Left lung (tissue), 10 donors: ENCODE results near the gene PDE6C. TPM values are rescaled to one million over a fixed set of nuclear protein-coding genes. Genes with fewer than 3 reads are reported as not detected.

Experiments
- ATAC-seq: fragments of 200-7000 bp; cut with Tn5 transposase; one replicate; pipeline ENCODE4 v1.9.1; 2020; ENCODE audit warnings: moderate library complexity
- DNase-seq, 4 donors: peaks; one replicate each; pipeline ENCODE4 v3.0.0-alpha.2; 2013 to 2020
- H3K27ac ChIP-seq, 2 donors: fragments of 200-600 bp; sonication (generic) in 1 of 2; one replicate each; pipeline versions ENCODE4 v1.5.0 to v1.8.0; 2020 to 2021
- H3K27me3 ChIP-seq, 2 donors: fragments of 200-600 bp; sonication (generic) in 1 of 2; one replicate each; pipeline versions ENCODE4 v1.5.0 to v1.8.0; 2020 to 2021
- H3K36me3 ChIP-seq, 2 donors: fragments of 200-600 bp; sonication (generic) in 1 of 2; one replicate each; pipeline versions ENCODE4 v1.5.0 to v1.8.0; 2020 to 2021
- H3K4me1 ChIP-seq, 2 donors: fragments of 200-600 bp; one replicate each; pipeline ENCODE4 v1.8.0; 2021
- H3K4me3 ChIP-seq, 2 donors: fragments of 200-600 bp; sonication (generic) in 1 of 2; one replicate each; pipeline versions ENCODE4 v1.5.0 to v1.8.0; 2020 to 2021; ENCODE audit warnings: mild to moderate bottlenecking in 1 of 2
- H3K9me3 ChIP-seq, 2 donors: fragments of 200-600 bp; sonication (generic) in 1 of 2; one replicate each; pipeline versions ENCODE4 v1.5.0 to v1.8.0; 2020 to 2021
- CTCF ChIP-seq, 2 donors: fragments of 200-600 bp; sonication (generic) in 1 of 2; IDR thresholded peaks; one replicate each; pipeline versions ENCODE4 v1.5.0 to v1.8.0; 2021; ENCODE audit warnings: antibody characterized with exemption in 2 of 2
- intact Hi-C, 2 donors: fragments of 100-400 bp; cut with DNase I; formaldehyde crosslinking; loops; one replicate each; pipeline versions ENCODE4 v1.11.2 to v1.14.2; 2022
- polyA plus RNA-seq, 6 donors: library from polyadenylated mRNA; unstranded; fragments of 120-200 nt; gene quantifications; one replicate each; pipeline ENCODE4 v1.2.1, GENCODE V29; 2013; ENCODE audit not compliant: insufficient read length in 6 of 6
- total RNA-seq, 2 donors: library from RNA; stranded (reverse); fragmentation: NEBNext Ultra II Directional; extraction: Animal tissue kit (Norgen Biotek cat#: 25700); gene quantifications; one replicate each; pipeline ENCODE4 v1.2.1, GENCODE V29; 2021
- donor health status: DM: no; HTN: yes; CAD: no.
- donor health status: DM: no; HTN: no; CAD: no.

Gene PDE6C
- total and polyA plus RNA-seq, 8 donors, result 1.3 to 1.9 (median 1.6) TPM; not detected in 2

- H3K4me1 ChIP-seq, result peaks cover 6 to 16% of the 10 kb centered on the region in 2 donors
- peak overlapping the region in 1 of 2 donors; percentile 31 for H3K4me3 ChIP-seq
- peaks cover 38 to 68% of the 10 kb centered on the region in 2 donors for H3K27me3 ChIP-seq
- no peaks in the 10 kb centered on the region for H3K36me3 ChIP-seq
- no peak for ATAC-seq
- H3K9me3 ChIP-seq, result no peaks in the 10 kb centered on the region
- DNase-seq, result no peak
- H3K27ac ChIP-seq, result no peak overlapping the region
- TF ChIP-seq CTCF (IDR thresholded peaks at IDR 0.05), result no peak
- intact Hi-C loops, result no loop called here
These were observed 10.6 kb upstream of the PDE6C start for GRCh38 chr10:93601774-93602162.

- DNase-seq (no peak), ATAC-seq (no peak)
- no peak overlapping the region for H3K27ac ChIP-seq
- peaks cover 38 to 74% of the 10 kb centered on the region in 2 donors for H3K27me3 ChIP-seq
- H3K36me3 ChIP-seq, result no peaks in the 10 kb centered on the region
- intact Hi-C loops, result no loop called here
- peaks cover 6 to 16% of the 10 kb centered on the region in 2 donors for H3K4me1 ChIP-seq
- no peaks in the 10 kb centered on the region for H3K9me3 ChIP-seq
- TF ChIP-seq CTCF (IDR thresholded peaks at IDR 0.05), result no peak
- no peak overlapping the region for H3K4me3 ChIP-seq
These were observed 9.3 kb upstream of the PDE6C start for GRCh38 chr10:93603023-93603422.

GRCh38 chr10:93604146-93604545 is 8.2 kb upstream of the PDE6C start:
- intact Hi-C loops, result no loop called here
- Histone ChIP-seq H3K36me3 (no peaks in the 10 kb centered on the region), H3K27me3 (peaks cover 38 to 71% of the 10 kb centered on the region in 2 donors), H3K27ac (no peak overlapping the region), H3K4me3 (no peak overlapping the region), H3K4me1 (peaks cover 6 to 16% of the 10 kb centered on the region in 2 donors), H3K9me3 (no peaks in the 10 kb centered on the region)
- no peak for ATAC-seq
- DNase-seq, result no peak
- no peak for TF ChIP-seq CTCF (IDR thresholded peaks at IDR 0.05)

GRCh38 chr10:93608421-93608820 is 3.9 kb upstream of the PDE6C start:
- ATAC-seq (no peak), DNase-seq (no peak)
- Histone ChIP-seq H3K36me3 (no peaks in the 10 kb centered on the region), H3K4me3 (no peak overlapping the region), H3K9me3 (no peaks in the 10 kb centered on the region), H3K27me3 (peaks cover 10 to 44% of the 10 kb centered on the region in 2 donors), H3K4me1 (no peaks in the 10 kb centered on the region), H3K27ac (no peak overlapping the region)
- intact Hi-C loops, result no loop called here
- no peak for TF ChIP-seq CTCF (IDR thresholded peaks at IDR 0.05)

- Histone ChIP-seq H3K36me3 (no peaks in the 10 kb centered on the region), H3K27me3 (peaks cover 0 to 16% of the 10 kb centered on the region in 2 donors), H3K9me3 (no peaks in the 10 kb centered on the region), H3K4me3 (no peak overlapping the region), H3K4me1 (no peaks in the 10 kb centered on the region), H3K27ac (no peak overlapping the region)
- ATAC-seq (no peak), DNase-seq (no peak)
- intact Hi-C loops, result no loop called here
- TF ChIP-seq CTCF (IDR thresholded peaks at IDR 0.05), result no peak
These were observed 789 bp downstream of the PDE6C start for GRCh38 chr10:93613126-93613525.
